HepG2 (cell line): ENCODE results near the gene C5.

Experiments
- CCAR2 ChIP-seq: fragments of 200-400 bp; formaldehyde crosslinking; optimal IDR thresholded peaks from 2 replicates; pipeline ENCODE3; 2018; ENCODE audit warnings: low read depth, mild to moderate bottlenecking, low read length, moderate library complexity
- EP300 ChIP-seq, 3 experiments: sonication (generic) in 1 of 3; formaldehyde crosslinking in 1 of 3; IDR thresholded peaks; 2 replicates each; pipeline versions ENCODE4 v1.5.1 to v1.6.1; 2011 to 2020; ENCODE audit warnings: low read depth in 2 of 3, low read length in 2 of 3, borderline replicate concordance in 1 of 3, improper control_type of control experiment in 1 of 3, mild to moderate bottlenecking in 1 of 3, missing genetic modification reagents in 1 of 3, moderate library complexity in 1 of 3
- FOXM1 ChIP-seq: sonication (generic); formaldehyde crosslinking; IDR thresholded peaks from 2 replicates; pipeline ENCODE4 v1.5.0; 2020; ENCODE audit warnings: missing genetic modification reagents
- POLR2AphosphoS5 ChIP-seq: IDR thresholded peaks from 2 replicates; pipeline ENCODE4 v1.6.1; 2012; ENCODE audit warnings: low read depth, low read length
- ZNF772 ChIP-seq: sonication (generic); formaldehyde crosslinking; IDR thresholded peaks from 2 replicates; pipeline ENCODE4 v1.5.0; 2020; ENCODE audit warnings: mild to moderate bottlenecking, missing genetic modification reagents
- TF ChIP-seq, protein P1 (sequence below): sonication (generic); formaldehyde crosslinking; IDR thresholded peaks from 2 replicates; pipeline ENCODE4 v1.5.0; 2020; ENCODE audit warnings: mild to moderate bottlenecking, missing genetic modification reagents, moderate library complexity
- TF ChIP-seq, protein P2 (sequence below): sonication (generic); formaldehyde crosslinking; IDR thresholded peaks from 2 replicates; pipeline ENCODE4 v1.8.0; 2022; ENCODE audit warnings: mild to moderate bottlenecking, missing genetic modification reagents, borderline replicate concordance

DNA sequence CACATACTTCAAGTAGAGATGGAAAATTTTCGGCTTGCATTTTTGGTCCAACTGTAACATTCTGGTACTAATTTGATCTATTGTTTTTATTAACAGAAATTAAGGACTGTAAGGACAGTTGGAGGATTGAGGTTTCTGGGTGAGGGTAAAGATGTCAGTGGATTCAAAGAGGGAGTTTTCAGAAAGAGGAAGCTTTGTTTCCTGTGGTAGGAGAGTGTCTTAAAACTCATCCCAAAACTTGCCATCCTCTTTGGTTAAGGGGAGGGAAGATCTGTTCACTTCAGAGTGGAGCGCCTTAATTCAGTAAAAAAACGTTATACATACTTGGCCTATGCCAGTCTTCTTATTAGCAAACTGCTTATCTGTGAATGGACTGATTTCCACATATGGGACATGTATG, 38.5 kb upstream of the C5 start:
- TF ChIP-seq, protein P1, sequence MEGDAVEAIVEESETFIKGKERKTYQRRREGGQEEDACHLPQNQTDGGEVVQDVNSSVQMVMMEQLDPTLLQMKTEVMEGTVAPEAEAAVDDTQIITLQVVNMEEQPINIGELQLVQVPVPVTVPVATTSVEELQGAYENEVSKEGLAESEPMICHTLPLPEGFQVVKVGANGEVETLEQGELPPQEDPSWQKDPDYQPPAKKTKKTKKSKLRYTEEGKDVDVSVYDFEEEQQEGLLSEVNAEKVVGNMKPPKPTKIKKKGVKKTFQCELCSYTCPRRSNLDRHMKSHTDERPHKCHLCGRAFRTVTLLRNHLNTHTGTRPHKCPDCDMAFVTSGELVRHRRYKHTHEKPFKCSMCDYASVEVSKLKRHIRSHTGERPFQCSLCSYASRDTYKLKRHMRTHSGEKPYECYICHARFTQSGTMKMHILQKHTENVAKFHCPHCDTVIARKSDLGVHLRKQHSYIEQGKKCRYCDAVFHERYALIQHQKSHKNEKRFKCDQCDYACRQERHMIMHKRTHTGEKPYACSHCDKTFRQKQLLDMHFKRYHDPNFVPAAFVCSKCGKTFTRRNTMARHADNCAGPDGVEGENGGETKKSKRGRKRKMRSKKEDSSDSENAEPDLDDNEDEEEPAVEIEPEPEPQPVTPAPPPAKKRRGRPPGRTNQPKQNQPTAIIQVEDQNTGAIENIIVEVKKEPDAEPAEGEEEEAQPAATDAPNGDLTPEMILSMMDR (CRISPR knock-in tag): no peak
- TF ChIP-seq EP300 (IDR thresholded peaks at IDR 0.05; ENCODE audit: low read depth in 2 of 2, low read length in 2 of 2) (no peak), EP300 (CRISPR knock-in tag; IDR thresholded peaks at IDR 0.05; ENCODE audit: borderline replicate concordance) (no peak), POLR2AphosphoS5 (no peak), CCAR2 (no peak), FOXM1 (no peak), ZNF772 (no peak)
- TF ChIP-seq, protein P2, sequence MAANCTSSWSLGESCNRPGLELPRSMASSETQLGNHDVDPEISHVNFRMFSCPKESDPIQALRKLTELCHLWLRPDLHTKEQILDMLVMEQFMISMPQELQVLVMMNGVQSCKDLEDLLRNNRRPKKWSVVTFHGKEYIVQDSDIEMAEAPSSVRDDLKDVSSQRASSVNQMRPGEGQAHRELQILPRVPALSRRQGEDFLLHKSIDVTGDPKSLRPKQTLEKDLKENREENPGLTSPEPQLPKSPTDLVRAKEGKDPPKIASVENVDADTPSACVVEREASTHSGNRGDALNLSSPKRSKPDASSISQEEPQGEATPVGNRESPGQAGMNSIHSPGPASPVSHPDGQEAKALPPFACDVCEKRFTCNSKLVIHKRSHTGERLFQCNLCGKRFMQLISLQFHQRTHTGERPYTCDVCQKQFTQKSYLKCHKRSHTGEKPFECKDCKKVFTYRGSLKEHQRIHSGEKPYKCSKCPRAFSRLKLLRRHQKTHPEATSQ (CRISPR knock-in tag): no peak
